ENCODE data around the gene EFTUD2.

- no peak for TF ChIP-seq CTCF (IDR thresholded peaks at IDR 0.05)
- TF ChIP-seq EP300 (IDR thresholded peaks at IDR 0.05), result no peak
Measured at GRCh38 chr17:44942456-44942855, 43.2 kb upstream of the EFTUD2 start.

All from upper lobe of left lung (tissue), 4 donors.